NOMO-1 (cell line): ENCODE results near the gene SGO1.
"Not testable (repeated sequence)": the region's sequence is repeated elsewhere in the genome, so short reads cannot be mapped to it uniquely, and the experiment has no call there.

Experiments
- DNase-seq, 2 experiments: peaks; one replicate each; lab custom pipeline; 2025; ENCODE audit not compliant: unreplicated experiment in 2 of 2; lab: John Stamatoyannopoulos, UW

SGO1 gene

DNA sequence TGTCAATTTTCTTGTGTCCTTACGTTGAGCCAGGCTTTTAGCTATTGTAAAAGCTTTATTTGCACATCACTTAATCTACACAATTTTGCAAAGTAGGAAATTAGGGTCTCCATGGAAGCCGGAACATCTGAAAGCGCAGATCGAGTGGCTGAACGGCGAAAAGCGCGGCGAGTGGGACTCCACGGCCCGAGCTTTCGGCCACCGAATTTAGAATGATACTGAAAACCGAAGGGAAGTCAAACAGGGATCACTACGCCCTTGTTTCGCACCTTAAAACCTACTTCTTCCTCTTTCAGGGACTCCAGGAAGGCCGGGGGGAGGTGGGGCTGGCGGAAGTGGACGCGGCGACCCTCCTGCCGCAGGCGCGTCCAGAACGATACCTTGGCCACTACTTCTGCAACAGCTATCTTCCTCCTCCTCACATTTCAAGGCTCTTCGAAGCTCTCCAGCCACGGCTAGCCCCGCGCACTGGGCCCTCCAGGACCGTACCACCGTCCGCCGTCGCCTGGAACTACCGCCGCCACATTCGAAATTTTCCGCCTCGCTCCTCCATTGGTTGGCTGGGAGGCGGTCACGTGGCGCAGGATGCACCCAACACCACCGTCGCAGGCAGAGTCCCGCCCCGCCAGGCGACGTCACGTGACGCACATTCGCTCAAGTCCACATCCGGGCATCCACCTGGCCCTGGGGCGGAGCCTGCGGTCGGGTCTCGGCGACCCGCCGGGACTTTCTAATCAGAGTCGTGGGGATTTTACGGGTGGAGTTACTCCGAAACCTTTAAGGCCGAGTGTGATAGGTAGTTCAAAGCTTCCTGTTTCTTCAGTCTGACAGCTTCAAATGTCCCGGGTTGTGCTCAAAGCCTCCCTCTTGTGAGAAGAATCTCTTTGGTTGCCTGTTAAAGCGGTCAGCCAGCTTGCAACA, at the start of gene SGO1:
Gene SGO1, minus strand, starts transcription at position 528 of the 921 bp plus-strand sequence. CDS start 2,179 bp downstream, outside the sequence.
- DNase-seq, result peak; percentile 97 to 99

DNA sequence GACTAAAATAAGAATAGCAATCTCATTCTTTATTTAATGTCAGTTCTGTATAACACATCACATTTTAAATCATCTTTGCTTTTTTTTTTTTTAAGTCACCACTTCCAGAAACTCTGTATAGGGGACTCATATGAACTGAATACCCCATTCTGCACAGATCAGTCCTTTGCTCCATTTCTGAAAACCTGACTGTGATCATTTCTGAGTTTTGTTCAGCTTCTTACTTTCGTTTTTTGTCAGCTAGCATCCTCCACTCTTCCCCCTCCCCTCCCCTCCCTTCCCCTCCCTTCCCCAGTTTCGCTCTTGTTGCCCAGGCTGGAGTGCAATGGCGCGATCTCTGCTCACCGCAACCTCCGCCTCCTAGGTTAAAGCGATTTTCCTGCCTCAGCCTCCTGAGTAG, 49.8 kb upstream of the SGO1 start:
- DNase-seq, result no peak

DNA sequence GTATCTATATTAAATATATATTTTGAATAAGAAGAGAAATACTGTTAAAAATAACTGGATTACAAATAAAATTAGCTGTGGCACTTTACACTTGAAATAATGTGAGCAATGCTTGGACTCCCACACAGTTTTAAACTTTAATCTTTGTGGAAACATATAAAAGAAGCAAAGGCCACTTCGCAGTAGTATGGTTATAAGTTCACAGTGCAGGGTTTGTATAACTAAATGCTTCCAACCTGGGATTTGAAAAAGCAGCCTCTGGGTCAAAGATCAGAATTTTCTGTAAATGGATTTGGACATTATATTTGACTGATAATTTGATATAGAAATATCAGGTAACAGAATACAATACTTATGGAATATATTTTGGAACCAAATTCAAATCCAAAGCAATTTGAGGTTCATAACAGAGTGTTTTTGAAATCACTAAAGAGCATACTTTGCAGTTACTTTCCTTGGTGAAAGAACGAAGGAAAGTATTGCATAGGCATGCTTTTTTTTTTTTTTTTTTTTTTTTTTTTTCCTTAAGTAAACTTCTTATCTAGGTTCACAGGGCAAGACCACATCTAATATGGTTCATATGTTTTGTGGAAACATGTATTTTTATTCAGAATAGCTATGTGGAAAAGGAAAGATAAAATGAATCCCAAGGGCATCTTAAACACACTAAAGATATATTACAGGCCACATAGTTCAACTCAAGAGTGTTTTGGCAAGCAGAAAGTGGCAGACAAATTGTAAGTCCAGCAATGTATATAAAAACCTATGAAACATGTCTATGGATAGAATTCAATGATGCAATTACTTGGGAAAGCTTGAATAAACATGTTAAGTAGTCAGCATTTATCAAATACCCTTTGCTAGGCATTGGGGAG, 47.1 kb upstream of the SGO1 start:
- DNase-seq, result no peak

DNA sequence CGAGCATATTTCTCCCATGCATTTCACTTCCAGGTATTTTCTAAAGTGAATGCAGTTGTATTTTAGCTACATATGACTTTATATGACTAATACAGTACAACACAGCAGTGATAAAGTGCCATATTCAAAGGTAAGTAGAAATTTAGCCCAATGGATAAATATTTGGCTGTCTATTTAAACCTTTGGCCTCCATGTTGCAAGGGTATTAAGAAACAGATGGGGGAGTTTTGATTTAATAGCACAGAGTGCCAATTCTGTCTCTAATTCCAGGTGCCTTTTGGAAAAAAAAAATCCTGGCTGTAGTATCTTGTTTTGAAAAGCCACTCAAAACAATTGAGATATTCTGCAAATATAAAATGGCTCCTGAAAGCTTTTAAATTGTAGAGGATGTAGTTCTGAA, 44.9 kb upstream of the SGO1 start:
- DNase-seq, result no peak

DNA sequence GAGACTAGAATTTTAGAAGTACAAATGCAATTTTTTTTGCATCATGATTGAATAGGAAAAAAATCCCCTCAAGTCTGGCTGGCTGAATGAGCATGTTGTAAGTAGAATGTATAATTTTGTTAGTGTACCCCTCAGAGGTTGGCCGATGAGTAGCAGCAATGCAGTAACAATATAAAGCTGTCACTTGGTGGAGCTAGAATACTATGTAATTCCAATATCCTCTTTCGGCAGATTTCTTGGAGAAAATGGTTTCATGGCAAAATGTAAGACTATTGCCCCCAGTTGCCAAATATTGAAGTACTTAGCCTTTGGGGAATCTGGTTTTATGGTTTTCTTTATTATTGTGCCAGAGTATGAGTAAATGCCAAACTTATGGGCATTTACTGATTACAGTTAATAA, 39.8 kb upstream of the SGO1 start:
- peak in 1 of 2 experiments; percentile 19 for DNase-seq

DNA sequence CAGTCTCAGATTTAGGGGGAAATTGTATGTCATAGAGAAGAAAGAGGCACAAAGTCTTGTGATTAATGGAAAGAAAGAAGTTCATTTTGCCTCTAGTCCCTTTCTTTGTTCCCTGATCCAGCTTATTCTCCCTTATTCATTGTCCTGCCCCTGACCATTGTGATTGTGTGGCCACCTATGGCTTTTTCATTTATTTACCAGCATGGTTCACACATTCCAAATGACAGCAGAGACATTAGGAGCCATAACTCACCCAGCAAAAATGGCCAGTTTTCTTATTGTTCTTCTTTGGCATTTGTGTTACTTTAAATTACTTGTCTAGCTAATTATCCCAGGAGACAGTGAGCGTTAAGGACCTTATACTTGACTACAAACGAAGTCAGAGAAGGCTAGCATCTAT, 36.3 kb upstream of the SGO1 start:
- no peak for DNase-seq

DNA sequence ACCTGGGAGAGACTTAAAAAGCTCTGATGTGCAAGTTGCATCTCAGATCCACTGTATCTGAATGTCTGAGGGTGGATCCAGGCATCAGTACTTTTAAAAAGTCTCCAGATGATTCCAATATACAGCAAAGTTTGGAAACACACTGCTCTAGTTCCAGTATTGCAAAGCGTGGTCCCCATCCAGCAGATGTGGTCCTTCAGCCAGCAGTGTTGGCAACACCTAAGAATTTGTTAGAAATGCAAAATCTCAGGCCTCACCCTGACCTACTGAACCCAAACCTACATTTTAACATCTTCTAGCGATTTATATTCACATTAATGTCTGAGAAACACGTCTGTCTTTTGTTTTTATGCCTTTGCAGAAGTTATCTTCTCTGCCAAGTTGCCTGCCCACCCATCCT, 32.2 kb upstream of the SGO1 start:
- no peak for DNase-seq

DNA sequence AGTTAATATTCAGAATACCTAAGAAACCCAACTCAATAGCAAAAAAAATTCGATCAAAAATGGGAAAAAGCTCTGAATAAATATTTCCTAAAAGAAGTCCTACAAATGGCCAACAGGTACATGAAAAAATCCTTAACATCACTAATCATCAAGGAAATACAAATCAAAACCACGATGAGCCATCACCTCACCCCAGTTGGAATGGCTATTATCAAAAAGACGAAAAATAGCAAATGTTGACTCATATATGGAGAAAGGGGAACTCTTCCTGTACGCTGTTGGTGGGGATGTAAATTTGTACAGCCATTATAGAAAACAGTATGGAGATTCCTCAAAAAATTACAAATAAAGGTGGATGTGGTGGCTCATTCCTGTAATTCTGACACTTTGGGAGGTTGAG, 29.6 kb upstream of the SGO1 start:
- DNase-seq, result no peak

DNA sequence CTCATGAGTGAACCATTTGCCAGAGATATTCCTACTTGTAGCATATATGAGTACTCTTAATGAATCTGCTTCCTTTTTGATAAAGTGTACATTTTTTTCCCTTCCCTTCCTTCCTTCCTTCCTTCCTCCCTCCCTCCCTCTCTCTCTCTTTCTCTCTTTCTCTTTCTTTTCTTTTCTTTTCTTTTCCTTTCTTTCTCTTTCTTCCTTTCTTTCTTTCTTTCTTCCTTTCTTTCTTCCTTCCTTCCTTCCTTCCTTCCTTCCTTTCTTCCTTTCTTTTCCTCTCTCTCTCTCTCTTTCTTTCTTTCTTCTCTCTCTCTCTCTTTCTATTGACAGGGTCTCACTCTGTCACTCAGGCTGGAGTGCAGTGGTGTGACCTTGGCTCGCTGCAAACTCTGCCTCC, 27.5 kb upstream of the SGO1 start:
- DNase-seq, result not testable (repeated sequence)

DNA sequence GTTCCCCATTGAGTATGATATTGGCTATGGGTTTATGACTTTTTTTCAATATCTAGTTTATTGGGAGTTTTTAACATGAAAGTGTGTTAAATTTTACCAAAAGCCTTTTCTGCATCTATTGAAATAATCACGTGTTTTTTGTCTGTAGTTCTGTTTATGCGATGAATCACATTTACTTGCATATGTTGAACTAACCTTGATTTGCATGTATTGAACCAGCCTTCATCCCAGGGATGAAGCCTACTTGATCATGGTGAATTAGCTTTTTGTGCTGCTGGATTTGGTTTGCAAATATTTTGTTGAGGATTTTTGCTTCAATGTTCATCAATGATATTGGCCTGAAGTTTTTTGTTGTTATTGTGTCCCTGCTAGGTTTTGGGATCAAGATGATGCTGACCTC, 21.9 kb upstream of the SGO1 start:
- DNase-seq, result not testable (repeated sequence)

DNA sequence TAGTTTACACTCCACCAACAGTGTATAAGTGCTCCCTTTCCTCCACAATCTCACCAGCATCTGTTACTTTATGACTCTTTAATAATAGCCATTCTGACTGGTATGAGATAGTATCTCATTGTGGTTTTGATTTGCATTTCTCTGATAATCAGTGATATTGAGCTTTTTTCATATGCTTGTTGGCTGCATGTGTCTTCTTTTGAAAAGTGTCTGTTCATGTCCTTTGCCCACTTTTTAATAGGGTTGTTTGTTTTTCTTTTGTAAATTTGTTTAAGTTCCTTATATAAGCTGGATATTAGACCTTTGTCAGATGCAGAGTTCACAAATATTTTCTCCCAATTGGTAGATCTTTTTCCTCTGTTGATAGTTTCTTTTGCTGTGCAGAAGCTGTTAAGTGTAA, 19.9 kb upstream of the SGO1 start:
- not testable (repeated sequence) for DNase-seq

DNA sequence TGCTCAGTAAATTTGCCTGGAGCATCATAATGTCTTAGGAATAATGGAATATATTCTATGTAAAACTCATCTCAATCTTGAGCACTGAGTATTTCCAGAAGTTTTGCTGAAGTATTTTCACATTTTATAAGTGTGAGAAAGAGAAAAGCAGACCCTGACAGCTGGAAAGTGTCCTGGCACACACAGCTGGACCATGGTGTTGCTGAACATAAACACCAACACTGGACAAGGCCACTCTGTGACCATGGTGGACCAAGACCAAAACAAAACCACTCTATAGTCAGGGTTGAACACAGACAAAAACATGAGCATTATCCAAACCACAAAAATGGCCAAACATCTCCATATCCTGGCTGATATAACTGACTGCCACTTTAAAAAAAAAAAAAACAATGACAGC, 15.1 kb upstream of the SGO1 start:
- no peak for DNase-seq

DNA sequence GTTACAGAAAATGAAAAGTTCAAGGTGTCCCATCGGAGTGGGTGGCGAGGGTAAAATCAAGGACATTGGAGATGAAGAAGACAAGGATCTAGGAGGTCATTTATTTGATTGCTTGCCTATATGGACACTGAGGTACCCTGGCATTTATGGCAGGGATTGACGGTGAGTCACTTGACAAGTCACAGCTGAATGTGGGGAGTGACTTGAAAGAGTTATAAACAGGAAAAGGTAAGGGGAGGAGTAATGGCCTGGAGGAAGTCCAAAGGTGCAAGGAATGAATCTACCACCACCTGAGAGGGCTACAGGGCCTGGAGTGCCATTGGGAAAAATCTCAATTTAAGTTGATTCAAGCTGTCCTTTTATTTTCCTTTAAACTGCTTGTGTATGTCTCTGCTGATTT, 11.8 kb upstream of the SGO1 start:
- no peak for DNase-seq

DNA sequence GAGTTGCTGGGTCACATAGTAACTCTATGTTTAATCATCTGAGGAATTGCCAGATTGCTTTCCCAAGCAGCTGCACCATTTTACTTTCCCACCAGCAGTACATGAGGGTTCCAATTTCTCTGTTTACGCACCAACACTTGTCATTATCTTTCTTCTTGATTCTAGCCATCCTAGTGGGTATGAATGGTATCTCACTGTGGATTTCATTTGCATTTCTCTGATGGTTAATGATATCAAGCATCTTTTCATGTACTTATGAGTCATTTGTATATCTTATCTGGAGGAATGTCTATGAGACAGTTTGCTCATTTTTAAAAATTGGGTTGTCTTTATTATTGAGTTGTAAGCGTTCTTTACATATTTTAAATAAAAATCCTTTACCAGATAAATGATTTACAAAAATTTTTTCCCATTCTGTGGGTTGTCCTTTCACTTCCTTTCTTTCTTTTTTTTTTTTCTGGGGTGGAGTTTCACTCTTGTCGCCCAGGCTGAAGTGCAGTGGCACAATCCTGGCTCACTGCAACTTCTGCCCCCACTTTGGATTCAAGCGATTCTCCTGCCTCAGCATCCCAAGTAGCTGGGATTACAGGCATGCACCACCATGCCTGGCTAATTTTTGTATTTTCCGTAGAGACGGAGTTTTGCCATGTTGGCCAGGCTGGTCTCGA, 8.9 kb upstream of the SGO1 start:
- no peak for DNase-seq

DNA sequence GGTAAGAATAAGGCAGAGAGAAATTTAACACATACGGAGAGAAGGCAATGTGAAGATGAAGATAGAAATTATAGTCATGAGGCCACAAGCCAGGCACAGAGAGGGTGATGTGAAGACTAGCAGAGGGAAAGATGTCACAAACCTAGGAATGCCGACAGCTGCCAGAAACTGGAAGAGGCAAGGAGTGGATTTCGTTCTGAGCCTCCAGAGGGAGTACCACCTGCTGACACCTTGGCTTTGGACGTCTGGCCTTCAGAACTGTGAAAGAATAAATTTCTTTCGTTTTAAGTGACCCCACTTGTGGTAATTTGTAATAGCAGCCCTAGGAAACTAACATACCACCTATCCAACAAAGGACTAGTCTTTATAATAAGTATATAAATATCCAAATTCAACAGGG, 5.0 kb upstream of the SGO1 start:
- DNase-seq, result no peak

DNA sequence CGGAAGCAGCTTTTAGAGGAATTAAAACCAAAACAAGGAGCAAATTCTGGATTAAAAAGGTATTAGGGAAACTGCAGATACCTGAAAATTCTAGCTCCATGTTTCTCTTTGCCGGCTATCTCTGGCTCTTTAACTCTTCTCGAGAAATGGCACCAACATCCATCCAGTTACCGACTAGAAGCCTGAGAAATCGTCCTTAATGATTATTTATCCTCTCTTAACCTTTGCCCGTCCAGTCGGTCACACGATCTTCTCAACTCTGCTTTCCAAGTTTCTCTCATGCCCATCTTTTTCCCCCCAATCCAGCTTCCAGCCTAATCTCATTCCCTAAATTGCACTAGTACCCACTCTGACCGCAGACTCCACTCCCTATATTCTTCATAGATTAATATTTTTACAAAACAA, 596 bp upstream of the SGO1 start:
- DNase-seq, result no peak

DNA sequence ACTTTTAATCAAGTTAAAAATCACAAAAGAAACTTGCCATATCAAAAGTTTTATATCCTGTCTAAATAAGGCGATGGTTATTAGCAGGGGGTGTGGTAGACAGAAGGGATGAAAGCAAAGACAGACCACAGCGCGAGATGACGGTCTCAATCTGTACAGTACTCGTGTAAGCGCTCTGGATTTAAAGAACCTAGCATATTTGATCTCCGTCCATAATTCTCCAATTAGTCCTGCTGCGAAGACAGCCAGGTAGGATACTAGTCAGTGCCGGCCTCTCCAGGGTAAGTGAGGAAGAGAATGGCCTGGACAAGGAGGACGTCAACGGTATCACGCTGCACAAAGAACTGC, 701 bp downstream of the SGO1 start:
- peak in 1 of 2 experiments; percentile 36 for DNase-seq

DNA sequence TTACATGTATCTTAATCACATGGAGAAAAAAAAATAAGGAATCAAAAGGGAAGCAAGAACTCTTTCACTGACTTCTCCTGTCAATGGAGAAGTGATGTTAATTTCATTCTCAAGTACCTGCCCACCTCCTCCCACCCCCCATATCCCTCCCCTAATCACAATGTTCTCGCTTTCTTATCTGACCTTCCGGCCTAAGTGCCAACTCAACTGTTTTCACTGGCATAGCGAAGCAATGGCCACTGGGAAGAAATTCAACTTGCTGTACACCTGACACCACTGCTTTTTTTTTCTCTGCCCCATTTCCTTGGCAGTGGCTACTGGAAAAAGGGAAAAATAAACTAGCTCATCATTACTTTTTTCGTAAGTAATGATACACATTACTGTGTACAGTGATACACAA, 3.8 kb downstream of the SGO1 start:
- DNase-seq, result no peak

DNA sequence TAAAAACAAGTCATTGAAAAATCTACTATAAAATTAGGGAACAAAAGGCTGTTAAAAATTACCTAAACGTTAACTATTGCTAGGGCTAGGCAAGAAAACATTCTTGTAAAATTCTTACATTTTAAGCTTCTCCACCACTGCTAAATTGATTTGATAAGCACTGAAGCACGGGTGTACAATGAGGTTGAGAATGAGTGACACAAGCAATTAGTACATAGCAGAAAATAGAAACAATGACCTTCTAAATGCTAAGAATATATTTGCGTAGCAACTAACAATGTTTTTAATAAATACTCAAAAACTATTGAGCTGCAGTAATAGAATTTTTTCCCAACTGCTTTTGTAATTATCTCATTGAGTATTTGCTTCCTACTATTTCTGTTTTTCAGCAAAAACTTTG, 4.7 kb downstream of the SGO1 start:
- DNase-seq, result no peak

DNA sequence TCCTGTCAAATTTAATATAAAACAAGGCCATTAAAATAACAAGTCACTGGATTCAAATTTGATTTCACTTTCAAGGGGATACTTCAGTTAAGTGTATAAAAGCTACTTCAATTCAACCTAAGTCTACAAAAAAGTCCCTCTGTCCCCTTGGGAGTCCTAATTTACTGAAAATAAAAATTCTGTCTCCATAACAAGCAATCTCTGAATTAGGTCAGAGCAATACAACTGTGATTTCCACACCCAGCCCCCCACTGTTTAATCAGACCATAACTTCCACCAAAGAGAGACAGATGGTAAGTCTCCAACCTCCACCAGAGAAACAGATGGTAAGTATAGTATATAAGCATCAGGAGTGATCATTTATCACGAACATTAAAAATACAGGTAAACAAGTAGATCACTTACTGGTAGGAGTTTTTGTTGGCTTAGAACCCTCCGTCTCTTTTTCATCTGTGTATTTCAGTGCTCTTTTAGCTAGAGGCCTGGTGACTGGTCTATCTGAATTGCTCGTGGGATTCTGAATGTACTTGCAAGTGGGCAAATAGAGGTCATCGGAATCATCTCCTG, 12.1 kb downstream of the SGO1 start:
- DNase-seq, result no peak

DNA sequence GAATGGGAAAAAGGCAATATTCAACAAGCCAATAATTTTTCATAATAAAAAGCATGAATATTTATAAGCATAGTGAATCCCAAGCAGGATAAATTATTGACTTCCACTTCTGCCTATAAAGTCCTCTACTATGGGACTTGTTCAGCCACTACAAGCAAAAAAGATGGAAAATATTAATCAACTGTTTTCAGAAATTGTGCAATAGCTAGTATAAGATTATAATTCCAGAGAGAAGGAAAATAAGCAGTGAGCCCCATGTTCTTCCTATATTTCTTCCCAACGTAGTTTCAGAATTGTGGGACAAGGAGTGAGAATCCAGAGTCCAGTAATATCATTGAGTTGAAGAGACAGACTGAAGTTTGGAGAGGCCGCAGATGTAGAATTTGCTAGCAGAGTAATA, 24.3 kb downstream of the SGO1 start:
- no peak for DNase-seq
